GM12878 (cell line): ENCODE data around the gene RARA. TPM values are rescaled to one million over a fixed set of nuclear protein-coding genes. Genes with fewer than 3 reads are reported as not detected.
A peak's percentile ranks its signal among the peaks of the same experiment; 100 is the strongest.

Source experiments
- ATAC-seq: fragments of 200-7000 bp; cut with Tn5 transposase; 3 replicates; pipeline ENCODE4 v1.9.1; 2020; ENCODE audit warnings: mild to moderate bottlenecking, moderate library complexity
- BruUV-seq: library from RNA; stranded (reverse); fragments of 400-500 nt; replicated peaks from 2 replicates; lab custom pipeline; 2021; lab: Mats Ljungman, UMichigan
- CTCF ChIA-PET: fragments of 300-600 bp; sonication (Branson Sonifier 250); formaldehyde crosslinking; extraction: SDS; loops from one replicate; lab custom pipeline; 2021; ENCODE audit warnings: inconsistent platforms; lab: Yijun Ruan, JAX
- POLR2A ChIA-PET: fragments of 350-600 bp; formaldehyde crosslinking; extraction: SDS; loops from one replicate; lab custom pipeline; 2021; ENCODE audit warnings: inconsistent platforms; lab: Charles Lee
- RAD21 ChIA-PET: fragments of 300-600 bp; sonication (Branson Sonifier 250); formaldehyde crosslinking; loops from one replicate; lab custom pipeline; 2023; ENCODE audit warnings: antibody characterized with exemption; ENCODE audit not compliant: unreplicated experiment; lab: Charles Lee
- SMC1A ChIA-PET: fragments of 300-600 bp; sonication (Branson Sonifier 250); formaldehyde crosslinking; loops from one replicate; lab custom pipeline; 2023; ENCODE audit not compliant: unreplicated experiment, uncharacterized antibody; lab: Charles Lee
- DNase-seq: peaks from one replicate; pipeline ENCODE4 v3.0.0-alpha.2; 2011; ENCODE audit warnings: low read depth, low spot score
- FAIRE-seq: peaks from 3 replicates; lab custom pipeline; 2011; peaks lifted over from hg19 to GRCh38; lab: Jason Lieb, UNC
- H2AFZ ChIP-seq: 2 replicates; pipeline ENCODE4 v1.6.0; 2011; ENCODE audit warnings: low read depth, low read length, control low read depth; ENCODE audit not compliant: control insufficient read depth
- H3K27ac ChIP-seq: 2 replicates; pipeline ENCODE4 v1.5.1; 2011; ENCODE audit warnings: control low read depth; ENCODE audit not compliant: control insufficient read depth, insufficient read depth
- H3K27me3 ChIP-seq, 2 experiments: replicated peaks in 1 of 2; 2 replicates each; pipeline versions ENCODE4 v1.6.0 to v1.6.1; 2011; ENCODE audit warnings: low read length in 1 of 2; ENCODE audit not compliant: control insufficient read depth in 2 of 2, insufficient read depth in 2 of 2
- H3K36me3 ChIP-seq, 2 experiments: 2 replicates each; pipeline ENCODE4 v1.5.1; 2011; ENCODE audit warnings: low read length in 1 of 2; ENCODE audit not compliant: control insufficient read depth in 2 of 2, insufficient read depth in 2 of 2
- H3K4me1 ChIP-seq: 2 replicates; pipeline ENCODE4 v1.6.1; 2011; ENCODE audit warnings: mild to moderate bottlenecking, low read length, moderate library complexity, mixed read lengths; ENCODE audit not compliant: control insufficient read depth, insufficient read depth
- H3K4me2 ChIP-seq: 2 replicates; pipeline ENCODE4 v1.6.0; 2011; ENCODE audit warnings: control low read depth; ENCODE audit not compliant: control insufficient read depth, insufficient read depth
- H3K4me3 ChIP-seq: fragments of 200-600 bp; sonication (generic); 2 replicates; pipeline ENCODE4 v1.5.1; 2016
- H3K79me2 ChIP-seq: 2 replicates; pipeline ENCODE4 v1.6.0; 2011; ENCODE audit warnings: low read length; ENCODE audit not compliant: control insufficient read depth, insufficient read depth
- H3K9ac ChIP-seq: 2 replicates; pipeline ENCODE4 v1.8.0; 2011; ENCODE audit warnings: low read length, control low read depth, mixed read lengths; ENCODE audit not compliant: control insufficient read depth, insufficient read depth
- H3K9me3 ChIP-seq: replicated peaks from 3 replicates; pipeline ENCODE4 v1.5.1; 2011; ENCODE audit warnings: mild to moderate bottlenecking, low read length; ENCODE audit not compliant: control insufficient read depth, insufficient read depth
- H4K20me1 ChIP-seq: 2 replicates; pipeline ENCODE4 v1.6.0; 2011; ENCODE audit not compliant: control insufficient read depth, insufficient read depth
- BCL3 ChIP-seq: IDR thresholded peaks from 2 replicates; pipeline ENCODE4 v1.6.1; 2011; ENCODE audit warnings: borderline replicate concordance, low read depth, mild to moderate bottlenecking, moderate library complexity, low read length; ENCODE audit not compliant: insufficient read depth, poor library complexity, severe bottlenecking
- CEBPB ChIP-seq, 2 experiments: fragments of 150-350 bp in 1 of 2; IDR thresholded peaks; 2 replicates each; pipeline ENCODE4 v1.6.1; 2012 to 2014; ENCODE audit warnings: low read depth in 2 of 2, low read length in 2 of 2, borderline replicate concordance in 1 of 2, inconsistent platforms in 1 of 2
- E2F8 ChIP-seq: fragments of 450-650 bp; IDR thresholded peaks from 2 replicates; pipeline ENCODE4 v1.6.1; 2018; ENCODE audit warnings: mild to moderate bottlenecking, low read depth, moderate library complexity; ENCODE audit not compliant: partially characterized antibody
- HCFC1 ChIP-seq: fragments of 150-350 bp; IDR thresholded peaks from 2 replicates; pipeline ENCODE4 v1.6.1; 2014; ENCODE audit warnings: low read length
- MEF2A ChIP-seq: IDR thresholded peaks from 2 replicates; pipeline ENCODE4 v1.6.1; 2011; ENCODE audit warnings: low read depth, mild to moderate bottlenecking, low read length, moderate library complexity; ENCODE audit not compliant: insufficient read depth
- SMARCA5 ChIP-seq: fragments of 450-650 bp; IDR thresholded peaks from 2 replicates; pipeline ENCODE4 v1.6.1; 2017; ENCODE audit warnings: mild to moderate bottlenecking
- WGBS: methylation state at CpG from one replicate; pipeline ENCODE4 v1.1.6; 2016; ENCODE audit warnings: low lambda C conversion rate; ENCODE audit not compliant: insufficient replicate concordance, insufficient coverage; ENCODE audit errors: missing lambda C conversion rate; 5-methylcytosine and 5-hydroxymethylcytosine counted together
- in situ Hi-C: fragments of 300-500 bp; cut with MboI; formaldehyde crosslinking; loops from 9 replicates; pipeline ENCODE4 v1.14.3; 2018; ENCODE audit warnings: mixed read lengths
- intact Hi-C: fragments of 100-400 bp; cut with micrococcal nuclease; formaldehyde crosslinking; loops from one replicate; pipeline ENCODE4 v1.14.2; 2022; ENCODE audit not compliant: unreplicated experiment
- polyA plus RNA-seq, 11 experiments: library from polyadenylated mRNA; depleted of rRNA in 4 of 11; unstranded in 6 of 11; stranded (reverse) in 5 of 11; fragments of >200 nt; fragmentation: Nextera tagmentation in 4 of 11; fragmentation: Illumina TruSeq in 1 of 11; extraction: Ambion mirVana in 4 of 11; extraction: Trizol in 1 of 11; gene quantifications; 1 replicate in 1 of 11; 2 replicates in 10 of 11; pipeline versions ENCODE4 v1.2.1 to v1.2.3, GENCODE V29; 2011 to 2016; ENCODE audit warnings: inconsistent platforms in 2 of 11, missing spikeins in 2 of 11, low read depth in 1 of 11
- total RNA-seq, 4 experiments: library from RNA; depleted of rRNA in 3 of 4; stranded (reverse); fragments of >200 nt in 3 of 4; fragmentation: Illumina TruSeq in 1 of 4; extraction: Trizol in 1 of 4; gene quantifications; 2 replicates each; pipeline versions ENCODE4 v1.2.1 to v1.2.3, GENCODE V29; 2013 to 2021

RARA gene
- total and polyA plus RNA-seq, 10 of the 15 experiments (the other 5 are each of a cell fraction or from before 2014, with no cell fraction given) = 0.13 to 33.6 (median 13.6) TPM

- ATAC-seq (no peak), FAIRE-seq (no peak), DNase-seq (no peak)
- TF ChIP-seq SMARCA5 = no peak
- TF ChIP-seq CEBPB (IDR thresholded peaks at IDR 0.05; ENCODE audit: borderline replicate concordance in 1 of 2, low read depth in 2 of 2, low read length in 2 of 2) = no peak
- TF ChIP-seq E2F8 = no peak
- no peak for TF ChIP-seq MEF2A
- Histone ChIP-seq H3K4me1 (no peaks in the 10 kb centered on the region), H3K79me2 (no peaks in the 10 kb centered on the region), H3K9me3 (no peaks in the 10 kb centered on the region; the same call in 2 of the 3 replicates), H3K36me3 (no peaks in the 10 kb centered on the region), H3K4me3 (no peak overlapping the region), H3K27ac (no peak overlapping the region), H3K9ac (no peak overlapping the region), H4K20me1 (no peaks in the 10 kb centered on the region), H3K27me3 (no peaks in the 10 kb centered on the region), H2AFZ (no peak overlapping the region), H3K4me2 (no peak overlapping the region)
- ChIA-PET CTCF (no interaction called here), POLR2A (no interaction called here), SMC1A (no interaction called here), RAD21 (no interaction called here)
- WGBS = 82% methylated on average over 12 of the region's 13 CpGs
- no TSS peak for BruUV-seq
- in situ Hi-C loops = no loop called here
- intact Hi-C loops = no loop called here
Measured at GRCh38 chr17:40377832-40378231, 68.9 kb downstream of the RARA start.

- DNase-seq (no peak), ATAC-seq (no peak), FAIRE-seq (no peak)
- ChIA-PET SMC1A (no interaction called here), CTCF (no interaction called here), POLR2A (no interaction called here), RAD21 (no interaction called here)
- in situ Hi-C loops = no loop called here
- Histone ChIP-seq H3K4me1 (no peaks in the 10 kb centered on the region), H3K4me2 (no peak overlapping the region), H3K9me3 (no peaks in the 10 kb centered on the region; the same call in 2 of the 3 replicates), H4K20me1 (no peaks in the 10 kb centered on the region), H3K27me3 (no peaks in the 10 kb centered on the region), H3K79me2 (no peaks in the 10 kb centered on the region), H3K9ac (no peak overlapping the region), H3K36me3 (no peaks in the 10 kb centered on the region), H3K27ac (no peak overlapping the region), H3K4me3 (no peak overlapping the region), H2AFZ (no peak overlapping the region)
- 49% methylated on average over 7 of the region's 7 CpGs for WGBS
- intact Hi-C loops = no loop called here
- TF ChIP-seq HCFC1 (no peak), BCL3 (peak; percentile 75)
- BruUV-seq = no TSS peak
Measured at GRCh38 chr17:40378966-40379365, 70.0 kb downstream of the RARA start.
